Measurements from ENCODE around the gene RSRP1.

The RSRP1 gene

GRCh38 chr1:25212725-25213124 lies 34.5 kb downstream of the RSRP1 start:
- DNase-seq (ENCODE audit: low read depth): no peak
- H3K4me3 ChIP-seq (ENCODE audit: control insufficient read depth, low read depth, low read length): no peak overlapping the region
- no peak for TF ChIP-seq CTCF (IDR thresholded peaks at IDR 0.05; ENCODE audit: control insufficient read depth, insufficient read depth, low read depth, low read length, missing control alignments)

DNA sequence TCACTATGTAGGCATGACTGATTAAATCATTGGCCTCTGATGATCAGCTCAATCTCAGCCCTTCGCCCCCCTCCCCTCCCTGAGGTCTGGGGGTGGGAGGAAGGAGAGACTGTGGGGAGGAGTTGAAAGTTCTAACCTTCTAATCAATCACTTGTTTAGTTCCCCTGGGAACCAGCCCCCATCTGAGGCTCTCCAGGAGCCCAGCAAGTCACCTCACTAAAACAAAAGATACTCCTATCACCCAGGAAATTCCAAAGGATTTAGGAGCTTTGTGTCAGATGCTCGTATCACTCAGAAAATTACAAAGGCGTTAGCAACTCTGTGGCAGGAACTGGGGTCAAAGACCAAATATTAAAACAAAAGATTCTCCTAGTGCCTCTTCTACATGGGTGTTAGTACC lies 36.5 kb downstream of the RSRP1 start:
- TF ChIP-seq CTCF (IDR thresholded peaks at IDR 0.05; ENCODE audit: control insufficient read depth, insufficient read depth, low read depth, low read length, missing control alignments): no peak
- H3K4me3 ChIP-seq (ENCODE audit: control insufficient read depth, low read depth, low read length): no peak overlapping the region
- no peak for DNase-seq (ENCODE audit: low read depth)

GRCh38 chr1:25209516-25209915 lies 37.7 kb downstream of the RSRP1 start:
- H3K4me3 ChIP-seq (ENCODE audit: control insufficient read depth, low read depth, low read length): no peak overlapping the region
- no peak for TF ChIP-seq CTCF (IDR thresholded peaks at IDR 0.05; ENCODE audit: control insufficient read depth, insufficient read depth, low read depth, low read length, missing control alignments)
- DNase-seq (ENCODE audit: low read depth): no peak

GRCh38 chr1:25208561-25209222 lies 38.6 kb downstream of the RSRP1 start:
- TF ChIP-seq CTCF (IDR thresholded peaks at IDR 0.05; ENCODE audit: control insufficient read depth, insufficient read depth, low read depth, low read length, missing control alignments): no peak

DNA sequence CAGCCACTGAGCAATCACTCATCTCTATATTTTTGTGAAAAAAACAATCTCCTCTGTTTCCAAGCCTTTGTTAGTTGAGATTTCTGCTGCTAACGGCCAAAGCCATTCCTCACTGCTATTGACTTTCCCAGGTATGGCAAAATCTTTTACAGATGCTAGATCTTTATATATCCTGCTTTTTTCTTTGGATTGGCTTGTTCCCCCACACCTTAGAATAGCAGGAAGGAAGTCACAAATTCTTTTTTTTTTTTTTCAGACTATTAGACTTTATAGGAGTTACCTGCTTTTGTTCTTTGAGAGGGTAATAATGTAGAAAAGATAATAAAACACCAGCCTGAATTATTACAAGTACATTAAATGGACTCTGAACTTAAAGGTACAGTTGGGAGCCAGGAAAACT lies 39.2 kb downstream of the RSRP1 start:
- no peak overlapping the region for H3K4me3 ChIP-seq (ENCODE audit: control insufficient read depth, low read depth, low read length)
- no peak for TF ChIP-seq CTCF (IDR thresholded peaks at IDR 0.05; ENCODE audit: control insufficient read depth, insufficient read depth, low read depth, low read length, missing control alignments)
- no peak for DNase-seq (ENCODE audit: low read depth)

More at GRCh38 chr1:25208561-25209222, 38.6 kb downstream of the RSRP1 start:
- no peak for DNase-seq (ENCODE audit: low read depth)
- H3K4me3 ChIP-seq (ENCODE audit: control insufficient read depth, low read depth, low read length): no peak overlapping the region

DNA sequence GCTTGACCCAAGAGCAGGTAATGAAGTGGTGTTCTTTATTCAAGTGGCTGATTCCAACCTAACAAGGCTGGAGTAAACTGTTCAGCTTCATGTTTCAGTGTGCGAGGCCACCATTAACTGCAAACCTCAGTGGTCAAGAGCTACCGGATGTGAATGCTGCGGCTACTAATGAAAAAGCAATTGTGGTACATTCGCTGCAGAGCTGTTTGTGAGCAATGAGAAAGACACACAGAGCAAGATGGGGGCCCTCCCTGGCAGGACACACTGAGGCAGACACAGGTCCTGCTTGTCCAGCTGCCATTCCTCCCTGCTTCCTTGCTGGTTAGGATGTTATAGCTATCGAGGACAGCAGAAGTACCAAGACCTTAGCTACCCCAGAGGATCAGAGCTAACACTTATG lies 41.1 kb downstream of the RSRP1 start:
- no peak for DNase-seq (ENCODE audit: low read depth)
- no peak overlapping the region for H3K4me3 ChIP-seq (ENCODE audit: control insufficient read depth, low read depth, low read length)
- TF ChIP-seq CTCF (IDR thresholded peaks at IDR 0.05; ENCODE audit: control insufficient read depth, insufficient read depth, low read depth, low read length, missing control alignments): no peak

Data from AG09309 (cell line).